SK-N-SH (cell line): ENCODE results near the gene KLK2. TPM values are rescaled to one million over a fixed set of nuclear protein-coding genes. Genes with fewer than 3 reads are reported as not detected.

ENCODE experiments used
- CTCF ChIA-PET: fragments of 300-600, 350-600 bp; formaldehyde crosslinking; extraction: SDS; loops from one replicate; lab custom pipeline; 2021; lab: Yijun Ruan, JAX
- POLR2A ChIA-PET: fragments of 350-600 bp; sonication (Branson Sonifier 250); formaldehyde crosslinking; extraction: SDS; loops from one replicate; lab custom pipeline; 2020; ENCODE audit warnings: antibody characterized with exemption, inconsistent platforms; lab: Yijun Ruan, JAX
- DNase-seq: peaks from one replicate; pipeline ENCODE4 v3.0.0; 2012
- H2AFZ ChIP-seq: fragments of 200-600 bp; sonication (generic); 2 replicates; pipeline ENCODE4 v1.8.1; 2016; ENCODE audit warnings: antibody characterized with exemption, mild to moderate bottlenecking, low read depth
- H3F3A ChIP-seq: fragments of 200-600 bp; sonication (generic); replicated peaks from 2 replicates; pipeline ENCODE3; 2016; ENCODE audit warnings: antibody characterized with exemption, mild to moderate bottlenecking; ENCODE audit not compliant: insufficient read depth
- H3K27ac ChIP-seq, 2 experiments: fragments of 200-500 bp in 1 of 2; fragments of 200-600 bp in 1 of 2; sonication (Bioruptor generic) in 1 of 2; sonication (generic), shearing (Covaris generic) in 1 of 2; 2 replicates each; pipeline versions ENCODE4 v1.5.1 to v1.6.1; 2014 to 2016; ENCODE audit warnings: low read depth in 2 of 2, inconsistent platforms in 1 of 2, low read length in 1 of 2, mild to moderate bottlenecking in 1 of 2, mixed read lengths in 1 of 2
- H3K27me3 ChIP-seq: fragments of 200-600 bp; sonication (generic), shearing (Covaris generic); 2 replicates; pipeline ENCODE4 v1.6.1; 2016; ENCODE audit warnings: mixed run types; ENCODE audit not compliant: insufficient read depth
- H3K36me3 ChIP-seq, 2 experiments: fragments of 200-500 bp in 1 of 2; fragments of 200-600 bp in 1 of 2; sonication (Bioruptor generic) in 1 of 2; sonication (generic) in 1 of 2; replicated peaks in 1 of 2; 2 replicates each; pipeline versions ENCODE3 to v1.5.1; 2014 to 2016; ENCODE audit warnings: low read length in 1 of 2, mild to moderate bottlenecking in 1 of 2; ENCODE audit not compliant: insufficient read depth in 2 of 2, control insufficient read depth in 1 of 2
- H3K4me1 ChIP-seq, 2 experiments: fragments of 200-500 bp in 1 of 2; fragments of 200-600 bp in 1 of 2; sonication (Bioruptor generic) in 1 of 2; sonication (generic), shearing (Covaris generic) in 1 of 2; 2 replicates each; pipeline versions ENCODE4 v1.5.1 to v1.6.1; 2014 to 2016; ENCODE audit warnings: low read depth in 1 of 2, low read length in 1 of 2, mixed run types in 1 of 2; ENCODE audit not compliant: insufficient read depth in 2 of 2, control insufficient read depth in 1 of 2
- H3K4me2 ChIP-seq: fragments of 200-600 bp; sonication (generic), shearing (Covaris generic); 2 replicates; pipeline ENCODE4 v1.6.1; 2017; ENCODE audit warnings: mixed run types
- H3K4me3 ChIP-seq, 2 experiments: fragments of 200-500 bp in 1 of 2; fragments of 200-600 bp in 1 of 2; sonication (Bioruptor generic) in 1 of 2; sonication (generic), shearing (Covaris generic) in 1 of 2; 2 replicates each; pipeline versions ENCODE4 v1.5.1 to v1.8.1; 2014 to 2016; ENCODE audit warnings: low read depth in 2 of 2, inconsistent platforms in 1 of 2, low read length in 1 of 2, mild to moderate bottlenecking in 1 of 2, mixed read lengths in 1 of 2, moderate library complexity in 1 of 2
- H3K79me2 ChIP-seq: fragments of 200-600 bp; sonication (generic); 2 replicates; pipeline ENCODE4 v1.8.1; 2017; ENCODE audit warnings: mild to moderate bottlenecking; ENCODE audit not compliant: insufficient read depth
- H3K9ac ChIP-seq: fragments of 200-600 bp; sonication (generic); 2 replicates; pipeline ENCODE4 v1.6.1; 2017; ENCODE audit warnings: mixed run types
- H3K9me2 ChIP-seq: fragments of 200-600 bp; sonication (generic); 2 replicates; pipeline ENCODE4 v1.6.1; 2017; ENCODE audit warnings: mixed run types
- H3K9me3 ChIP-seq: fragments of 200-600 bp; sonication (generic); 2 replicates; pipeline ENCODE4 v1.6.1; 2017; ENCODE audit warnings: mixed run types, mild to moderate bottlenecking, moderate library complexity
- H4K20me1 ChIP-seq: fragments of 200-600 bp; sonication (generic); 2 replicates; pipeline ENCODE4 v1.6.1; 2017; ENCODE audit warnings: mild to moderate bottlenecking, mixed run types; ENCODE audit not compliant: insufficient read depth
- CHD2 ChIP-seq: fragments of 150-350 bp; IDR thresholded peaks from 2 replicates; pipeline ENCODE4 v1.6.1; 2018; ENCODE audit warnings: low read length; ENCODE audit not compliant: partially characterized antibody
- EZH2phosphoT487 ChIP-seq: fragments of 200-600 bp; sonication (generic); IDR thresholded peaks from 2 replicates; pipeline ENCODE4 v1.6.1; 2017; ENCODE audit warnings: low read depth, mixed run types, mild to moderate bottlenecking, antibody characterized with exemption, moderate library complexity, borderline replicate concordance
- FOSL2 ChIP-seq: IDR thresholded peaks from 2 replicates; pipeline ENCODE4 v1.4.0; 2012; ENCODE audit warnings: low read depth, mild to moderate bottlenecking, moderate library complexity, borderline replicate concordance
- FOXJ3 ChIP-seq: sonication (generic); formaldehyde crosslinking; IDR thresholded peaks from 2 replicates; pipeline ENCODE4 v1.5.1; 2020; ENCODE audit warnings: mild to moderate bottlenecking, missing genetic modification reagents
- FOXM1 ChIP-seq: IDR thresholded peaks from 2 replicates; pipeline ENCODE4 v1.4.0; 2012; ENCODE audit warnings: low read depth, mild to moderate bottlenecking
- MAX ChIP-seq: IDR thresholded peaks from 2 replicates; pipeline ENCODE4 v1.4.0; 2012; ENCODE audit warnings: low read depth
- NFIC ChIP-seq: IDR thresholded peaks from 2 replicates; pipeline ENCODE4 v1.4.0; 2012; ENCODE audit warnings: borderline replicate concordance
- RCOR1 ChIP-seq: fragments of 150-350 bp; IDR thresholded peaks from 2 replicates; pipeline ENCODE4 v1.6.1; 2017; ENCODE audit warnings: antibody characterized with exemption, low read length
- TCF12 ChIP-seq: IDR thresholded peaks from 2 replicates; pipeline ENCODE4 v1.4.0; 2012
- USF1 ChIP-seq: IDR thresholded peaks from 2 replicates; pipeline ENCODE4 v1.4.0; 2012; ENCODE audit warnings: low read depth, borderline replicate concordance
- USF2 ChIP-seq: fragments of 150-350 bp; IDR thresholded peaks from 2 replicates; pipeline ENCODE4 v1.6.1; 2017; ENCODE audit warnings: antibody characterized with exemption, low read length, low read depth, borderline replicate concordance
- ZBTB33 ChIP-seq: IDR thresholded peaks from 2 replicates; pipeline ENCODE4 v1.4.0; 2012; ENCODE audit warnings: low read depth, borderline replicate concordance
- WGBS: methylation state at CpG from one replicate; pipeline ENCODE4 v1.1.6; 2017; ENCODE audit warnings: low lambda C conversion rate; 5-methylcytosine and 5-hydroxymethylcytosine counted together
- polyA plus RNA-seq, 3 experiments: library from polyadenylated mRNA; depleted of rRNA; stranded (reverse); fragments of >200 nt; gene quantifications; 2 replicates each; pipeline ENCODE4 v1.2.3, GENCODE V29; 2012

KLK2 gene
- polyA plus RNA-seq, 1 of the 3 experiments (the other 2 are of a cell fraction) = 0.15 TPM

- no peak overlapping the region for H3K4me2 ChIP-seq
- ChIA-PET POLR2A (no interaction called here), CTCF (no interaction called here)
- H3K4me3 ChIP-seq = no peak overlapping the region
- no peaks in the 10 kb centered on the region for H3K9me3 ChIP-seq
- no peak for DNase-seq
- no peaks in the 10 kb centered on the region for H3F3A ChIP-seq
- H2AFZ ChIP-seq = no peak overlapping the region
- no peak for TF ChIP-seq FOSL2
- no peak overlapping the region for H3K9ac ChIP-seq
- WGBS = 1% methylated on average over 5 of the region's 5 CpGs
- H3K27ac ChIP-seq = no peak overlapping the region
- H3K4me1 ChIP-seq = peaks cover 0 to 2% of the 10 kb centered on the region in 2 experiments; a peak in 1 of 4 replicates
- H3K79me2 ChIP-seq = no peaks in the 10 kb centered on the region
- peaks cover 58% of the 10 kb centered on the region for H3K27me3 ChIP-seq
- no peaks in the 10 kb centered on the region for H4K20me1 ChIP-seq
- H3K36me3 ChIP-seq = no peaks in the 10 kb centered on the region
- H3K9me2 ChIP-seq = no peaks in the 10 kb centered on the region
Measured at GRCh38 chr19:50874211-50874610, 972 bp downstream of the KLK2 start.

GRCh38 chr19:50875795-50876422 is 2.7 kb downstream of the KLK2 start:
- Histone ChIP-seq H2AFZ (no peak overlapping the region), H3K9me2 (no peaks in the 10 kb centered on the region), H3K4me2 (no peak overlapping the region), H3F3A (no peaks in the 10 kb centered on the region), H3K27me3 (peaks cover 66% of the 10 kb centered on the region), H3K27ac (no peak overlapping the region), H3K4me1 (no peaks in the 10 kb centered on the region), H3K79me2 (no peaks in the 10 kb centered on the region), H3K36me3 (no peaks in the 10 kb centered on the region), H3K4me3 (no peak overlapping the region), H3K9me3 (no peaks in the 10 kb centered on the region), H4K20me1 (no peaks in the 10 kb centered on the region), H3K9ac (no peak overlapping the region)
- POLR2A ChIA-PET = no interaction called here
- CTCF ChIA-PET = no interaction called here
- no peak for DNase-seq
- WGBS = 6% methylated on average over 9 of the region's 9 CpGs
- TF ChIP-seq FOXJ3 (CRISPR knock-in tag) = no peak
- no peak for TF ChIP-seq CHD2
- no peak for TF ChIP-seq RCOR1
- TF ChIP-seq ZBTB33 = no peak
- no peak for TF ChIP-seq NFIC
- no peak for TF ChIP-seq MAX
- TF ChIP-seq TCF12 = no peak
- no peak for TF ChIP-seq USF2
- no peak for TF ChIP-seq USF1
- no peak for TF ChIP-seq EZH2phosphoT487
- TF ChIP-seq FOXM1 = no peak
- TF ChIP-seq, all 33 proteins: peak for 0
